ENCODE data around the gene WASF2. TPM values are rescaled to one million over a fixed set of nuclear protein-coding genes. Genes with fewer than 3 reads are reported as not detected.

WASF2 gene
- total RNA-seq, 2 donors from 2014 or later = 42.0 to 63.6 TPM

GRCh38 chr1:27366113-27366410, 123.9 kb downstream of the WASF2 start:
- Histone ChIP-seq H3K4me1 (replicated peaks) (peaks cover 15% of the 10 kb centered on the region), H3K27me3 (replicated peaks; ENCODE audit: insufficient read depth) (no peaks in the 10 kb centered on the region), H3K4me3 (peak overlapping the region; percentile 66 to 74), H3K9me3 (no peaks in the 10 kb centered on the region), H3K27ac (peak overlapping the region; percentile 99), H3K36me3 (peaks cover 0 to 13% of the 10 kb centered on the region in 2 donors)
- TF ChIP-seq POLR2A (IDR thresholded peaks at IDR 0.05) (peak; percentile 54), POLR2AphosphoS5 (IDR thresholded peaks at IDR 0.05) (no peak)
- WGBS = 1% methylated on average over 14 of the region's 30 CpGs
- intact Hi-C loops (cut with DNase I) = no loop called here
- peak; percentile 81 for DNase-seq (ENCODE audit: low spot score)

GRCh38 chr1:27365372-27366112, 124.4 kb downstream of the WASF2 start:
- peak; percentile 56 for TF ChIP-seq POLR2A (IDR thresholded peaks at IDR 0.05)
- no peak for TF ChIP-seq CTCF (IDR thresholded peaks at IDR 0.05)
- TF ChIP-seq POLR2AphosphoS5 (IDR thresholded peaks at IDR 0.05) = peak; percentile 56
- peaks cover 15% of the 10 kb centered on the region for H3K4me1 ChIP-seq (replicated peaks)
- DNase-seq (ENCODE audit: low spot score) = peak; percentile 90
- intact Hi-C loops (cut with DNase I) = no loop called here
- WGBS = under 1% methylated on average over 38 of the region's 40 CpGs
- H3K9me3 ChIP-seq = no peaks in the 10 kb centered on the region
- peaks cover 0 to 13% of the 10 kb centered on the region in 2 donors for H3K36me3 ChIP-seq
- H3K27me3 ChIP-seq (replicated peaks; ENCODE audit: insufficient read depth) = no peaks in the 10 kb centered on the region
- peak overlapping the region; percentile 66 to 74 for H3K4me3 ChIP-seq
- peak overlapping the region; percentile 99 for H3K27ac ChIP-seq

- Histone ChIP-seq H3K4me1 (replicated peaks) (peaks cover 15% of the 10 kb centered on the region), H3K27ac (peak overlapping the region; percentile 99), H3K9me3 (no peaks in the 10 kb centered on the region), H3K36me3 (peaks cover 0 to 13% of the 10 kb centered on the region in 2 donors), H3K27me3 (replicated peaks; ENCODE audit: insufficient read depth) (no peaks in the 10 kb centered on the region), H3K4me3 (peak overlapping the region in 1 of 2 donors; percentile 66)
- intact Hi-C loops (cut with DNase I) = no loop called here
- no peak for DNase-seq (ENCODE audit: low spot score)
- no peak for TF ChIP-seq POLR2A (IDR thresholded peaks at IDR 0.05)
- no peak for TF ChIP-seq POLR2AphosphoS5 (IDR thresholded peaks at IDR 0.05)
- no peak for TF ChIP-seq CTCF (IDR thresholded peaks at IDR 0.05)
- 69% methylated on average over 11 of the region's 11 CpGs for WGBS
Measured at GRCh38 chr1:27364696-27365371, 125.1 kb downstream of the WASF2 start.

GRCh38 chr1:27363766-27364695, 125.9 kb downstream of the WASF2 start:
- Histone ChIP-seq H3K27me3 (replicated peaks; ENCODE audit: insufficient read depth) (no peaks in the 10 kb centered on the region), H3K27ac (peak overlapping the region in 1 of 2 donors; percentile 99), H3K9me3 (no peaks in the 10 kb centered on the region), H3K4me1 (replicated peaks) (peaks cover 15% of the 10 kb centered on the region), H3K36me3 (peaks cover 0 to 15% of the 10 kb centered on the region in 2 donors), H3K4me3 (no peak overlapping the region)
- WGBS = 83% methylated on average over 23 of the region's 26 CpGs
- intact Hi-C loops (cut with DNase I) = no loop called here
- DNase-seq (ENCODE audit: low spot score) = no peak
- no peak for TF ChIP-seq POLR2A (IDR thresholded peaks at IDR 0.05)
- no peak for TF ChIP-seq CTCF (IDR thresholded peaks at IDR 0.05)
- TF ChIP-seq POLR2AphosphoS5 (IDR thresholded peaks at IDR 0.05) = no peak

GRCh38 chr1:27361553-27361952, 128.4 kb downstream of the WASF2 start:
- Histone ChIP-seq H3K4me1 (replicated peaks) (peaks cover 8% of the 10 kb centered on the region), H3K36me3 (peaks cover 0 to 23% of the 10 kb centered on the region in 2 donors), H3K9me3 (no peaks in the 10 kb centered on the region), H3K27ac (no peak overlapping the region), H3K4me3 (no peak overlapping the region), H3K27me3 (replicated peaks; ENCODE audit: insufficient read depth) (no peaks in the 10 kb centered on the region)
- TF ChIP-seq POLR2AphosphoS5 (IDR thresholded peaks at IDR 0.05) = no peak
- TF ChIP-seq POLR2A (IDR thresholded peaks at IDR 0.05) = no peak
- no peak for TF ChIP-seq CTCF (IDR thresholded peaks at IDR 0.05)
- intact Hi-C loops (cut with DNase I) = no loop called here
- no peak for DNase-seq (ENCODE audit: low spot score)
- 90% methylated on average over 4 of the region's 8 CpGs for WGBS
